Measurements from ENCODE around the gene CDC42BPB.

GRCh38 chr14:102933618-102934231 is 123.6 kb downstream of the CDC42BPB start:
- TF ChIP-seq POLR2A (IDR thresholded peaks at IDR 0.05; ENCODE audit: extremely low read depth, insufficient read length), result no peak
- no peak for TF ChIP-seq MYC (IDR thresholded peaks at IDR 0.05; ENCODE audit: low read depth, low read length)
